K562 (cell line): ENCODE measurements around the gene BCAS1. TPM values are rescaled to one million over a fixed set of nuclear protein-coding genes. Genes with fewer than 3 reads are reported as not detected.

ENCODE experiments used
- C11orf30 ChIP-seq: fragments of 450-650 bp; IDR thresholded peaks from 2 replicates; pipeline ENCODE4 v1.6.1; 2016; ENCODE audit warnings: low read depth, mild to moderate bottlenecking
- CCAR2 ChIP-seq: fragments of 200-400 bp; formaldehyde crosslinking; IDR thresholded peaks from 2 replicates; pipeline ENCODE4 v1.6.1; 2017; ENCODE audit warnings: mild to moderate bottlenecking, low read depth, low read length
- KHSRP ChIP-seq: fragments of 450-650 bp; IDR thresholded peaks from 2 replicates; pipeline ENCODE4 v1.6.1; 2017
- MCM7 ChIP-seq, 2 experiments: fragments of 450-650 bp; IDR thresholded peaks; 2 replicates each; pipeline ENCODE4 v1.6.1; 2016 to 2018
- ZNF23 ChIP-seq: fragments of 250-450 bp; sonication (Bioruptor Pico); IDR thresholded peaks from 2 replicates; pipeline ENCODE4 v1.4.0; 2020; ENCODE audit warnings: mild to moderate bottlenecking
- ZNF707 ChIP-seq: fragments of 250-450 bp; sonication (Bioruptor Pico); conservative IDR thresholded peaks from 2 replicates; pipeline ENCODE4 v1.8.0; 2022; ENCODE audit warnings: inconsistent platforms, mild to moderate bottlenecking, moderate library complexity
- polyA plus RNA-seq, 8 experiments: library from polyadenylated mRNA; depleted of rRNA in 4 of 8; stranded (reverse) in 5 of 8; unstranded in 3 of 8; fragments of >200 nt; fragmentation: Nextera tagmentation in 2 of 8; fragmentation: Illumina TruSeq in 1 of 8; extraction: Ambion mirVana in 2 of 8; extraction: Trizol in 1 of 8; gene quantifications; 2 replicates each; pipeline versions ENCODE4 v1.2.1 to v1.2.3, GENCODE V29; 2011 to 2014; ENCODE audit warnings: inconsistent platforms in 1 of 8, missing spikeins in 1 of 8
- total RNA-seq, 7 experiments: library from RNA; depleted of rRNA in 6 of 7; stranded (reverse); fragments of >200 nt in 6 of 7; fragmentation: Illumina TruSeq in 2 of 7; extraction: Trizol in 2 of 7; gene quantifications; 2 replicates each; pipeline versions ENCODE4 v1.2.1 to v1.2.3, GENCODE V29; 2011 to 2021; ENCODE audit warnings: low replicate concordance in 1 of 7
- TF ChIP-seq, protein P1 (sequence below): fragments of 150-350 bp; conservative IDR thresholded peaks from 2 replicates; pipeline ENCODE4 v1.6.1; 2014; ENCODE audit warnings: low read length
- TF ChIP-seq, protein P2 (sequence below), 3 experiments: fragments of 200-800 bp in 1 of 3; fragments of 250-450 bp in 1 of 3; fragments of 450-650 bp in 1 of 3; sonication (Bioruptor Pico) in 1 of 3; sonication (Bioruptor generic) in 1 of 3; formaldehyde crosslinking in 1 of 3; IDR thresholded peaks; 2 replicates each; pipeline versions ENCODE4 v1.6.1 to v1.8.0; 2016 to 2022; ENCODE audit warnings: mild to moderate bottlenecking in 2 of 3, missing genetic modification characterization in 2 of 3, missing compliant biosample characterization in 1 of 3, moderate library complexity in 1 of 3
- TF ChIP-seq, protein P3 (sequence below): fragments of 250-450 bp; sonication (Bioruptor Pico); IDR thresholded peaks from 2 replicates; pipeline ENCODE4 v1.9.0; 2021; ENCODE audit warnings: mild to moderate bottlenecking, inconsistent platforms
- TF ChIP-seq, protein P4 (sequence below): fragments of 250-450 bp; sonication (Bioruptor Pico); IDR thresholded peaks from 2 replicates; pipeline ENCODE4 v1.4.0; 2020; ENCODE audit warnings: mild to moderate bottlenecking, moderate library complexity
- TF ChIP-seq, protein P5 (sequence below), 2 experiments: fragments of 450-650 bp in 1 of 2; IDR thresholded peaks; 2 replicates each; pipeline ENCODE4 v1.6.1; 2011 to 2017; ENCODE audit warnings: low read depth in 2 of 2, antibody characterized with exemption in 1 of 2, borderline replicate concordance in 1 of 2, low read length in 1 of 2, mild to moderate bottlenecking in 1 of 2, mixed read lengths in 1 of 2; ENCODE audit not compliant: control insufficient read depth in 1 of 2

The BCAS1 gene
- total and polyA plus RNA-seq, 9 of the 15 experiments (the other 6 are each of a cell fraction or from before 2014, with no cell fraction given) = 0.18 to 2.3 (median 0.93) TPM

DNA sequence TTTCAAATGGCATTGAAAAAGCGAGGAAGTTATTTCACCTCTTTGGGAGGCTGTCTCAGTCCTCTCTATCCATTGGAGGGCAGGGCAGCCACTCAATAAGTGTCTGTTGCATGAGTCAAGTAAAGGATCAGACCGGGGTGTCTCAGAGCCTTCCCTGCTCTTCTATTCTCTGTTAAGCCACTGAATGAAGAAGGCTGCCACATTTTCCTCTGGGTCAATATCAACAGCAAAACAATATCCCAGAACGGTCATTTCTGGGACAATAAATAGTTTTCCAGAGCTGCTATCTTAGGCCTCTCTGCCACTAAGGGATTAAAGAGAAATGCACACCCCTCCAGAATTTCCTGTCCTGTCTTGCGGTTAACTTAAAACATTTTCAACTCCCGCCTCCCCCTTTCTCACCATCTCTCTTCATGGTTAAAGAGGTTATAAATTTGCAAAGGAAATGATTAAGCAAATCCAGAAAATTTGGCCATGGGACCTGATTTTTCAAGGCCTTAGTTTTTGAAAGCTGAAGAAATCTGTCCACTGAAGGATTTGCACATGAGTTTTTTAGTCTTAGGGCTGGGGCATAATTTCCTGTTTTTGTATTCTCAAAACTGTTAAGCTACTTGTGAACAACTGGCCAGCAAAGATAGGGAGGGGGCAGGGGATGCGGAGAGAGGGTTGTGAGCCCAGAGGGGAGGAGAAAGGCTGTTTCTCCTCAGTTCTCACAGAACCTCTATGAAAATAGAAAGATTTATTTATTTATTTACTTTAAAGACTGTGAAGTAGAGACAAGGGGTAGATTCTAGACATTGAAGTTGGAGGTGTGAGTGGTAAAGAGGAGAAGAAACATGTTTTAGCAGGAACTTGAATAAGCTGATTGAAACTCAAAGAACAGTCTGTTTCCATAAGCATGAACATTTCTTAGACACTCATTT lies 135.7 kb downstream of the BCAS1 start (continued):
- TF ChIP-seq ZNF23 (CRISPR knock-in tag) (no peak), C11orf30 (0 out of 2 replicates have a peak, but pooled peaks have one; percentile 16), KHSRP (no peak), CCAR2 (no peak), ZNF707 (CRISPR knock-in tag) (no peak), MCM7 (IDR thresholded peaks at IDR 0.05) (no peak)
- TF ChIP-seq, protein P1, sequence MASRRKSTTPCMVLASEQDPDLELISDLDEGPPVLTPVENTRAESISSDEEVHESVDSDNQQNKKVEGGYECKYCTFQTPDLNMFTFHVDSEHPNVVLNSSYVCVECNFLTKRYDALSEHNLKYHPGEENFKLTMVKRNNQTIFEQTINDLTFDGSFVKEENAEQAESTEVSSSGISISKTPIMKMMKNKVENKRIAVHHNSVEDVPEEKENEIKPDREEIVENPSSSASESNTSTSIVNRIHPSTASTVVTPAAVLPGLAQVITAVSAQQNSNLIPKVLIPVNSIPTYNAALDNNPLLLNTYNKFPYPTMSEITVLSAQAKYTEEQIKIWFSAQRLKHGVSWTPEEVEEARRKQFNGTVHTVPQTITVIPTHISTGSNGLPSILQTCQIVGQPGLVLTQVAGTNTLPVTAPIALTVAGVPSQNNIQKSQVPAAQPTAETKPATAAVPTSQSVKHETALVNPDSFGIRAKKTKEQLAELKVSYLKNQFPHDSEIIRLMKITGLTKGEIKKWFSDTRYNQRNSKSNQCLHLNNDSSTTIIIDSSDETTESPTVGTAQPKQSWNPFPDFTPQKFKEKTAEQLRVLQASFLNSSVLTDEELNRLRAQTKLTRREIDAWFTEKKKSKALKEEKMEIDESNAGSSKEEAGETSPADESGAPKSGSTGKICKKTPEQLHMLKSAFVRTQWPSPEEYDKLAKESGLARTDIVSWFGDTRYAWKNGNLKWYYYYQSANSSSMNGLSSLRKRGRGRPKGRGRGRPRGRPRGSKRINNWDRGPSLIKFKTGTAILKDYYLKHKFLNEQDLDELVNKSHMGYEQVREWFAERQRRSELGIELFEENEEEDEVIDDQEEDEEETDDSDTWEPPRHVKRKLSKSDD = no peak
- TF ChIP-seq, protein P2, sequence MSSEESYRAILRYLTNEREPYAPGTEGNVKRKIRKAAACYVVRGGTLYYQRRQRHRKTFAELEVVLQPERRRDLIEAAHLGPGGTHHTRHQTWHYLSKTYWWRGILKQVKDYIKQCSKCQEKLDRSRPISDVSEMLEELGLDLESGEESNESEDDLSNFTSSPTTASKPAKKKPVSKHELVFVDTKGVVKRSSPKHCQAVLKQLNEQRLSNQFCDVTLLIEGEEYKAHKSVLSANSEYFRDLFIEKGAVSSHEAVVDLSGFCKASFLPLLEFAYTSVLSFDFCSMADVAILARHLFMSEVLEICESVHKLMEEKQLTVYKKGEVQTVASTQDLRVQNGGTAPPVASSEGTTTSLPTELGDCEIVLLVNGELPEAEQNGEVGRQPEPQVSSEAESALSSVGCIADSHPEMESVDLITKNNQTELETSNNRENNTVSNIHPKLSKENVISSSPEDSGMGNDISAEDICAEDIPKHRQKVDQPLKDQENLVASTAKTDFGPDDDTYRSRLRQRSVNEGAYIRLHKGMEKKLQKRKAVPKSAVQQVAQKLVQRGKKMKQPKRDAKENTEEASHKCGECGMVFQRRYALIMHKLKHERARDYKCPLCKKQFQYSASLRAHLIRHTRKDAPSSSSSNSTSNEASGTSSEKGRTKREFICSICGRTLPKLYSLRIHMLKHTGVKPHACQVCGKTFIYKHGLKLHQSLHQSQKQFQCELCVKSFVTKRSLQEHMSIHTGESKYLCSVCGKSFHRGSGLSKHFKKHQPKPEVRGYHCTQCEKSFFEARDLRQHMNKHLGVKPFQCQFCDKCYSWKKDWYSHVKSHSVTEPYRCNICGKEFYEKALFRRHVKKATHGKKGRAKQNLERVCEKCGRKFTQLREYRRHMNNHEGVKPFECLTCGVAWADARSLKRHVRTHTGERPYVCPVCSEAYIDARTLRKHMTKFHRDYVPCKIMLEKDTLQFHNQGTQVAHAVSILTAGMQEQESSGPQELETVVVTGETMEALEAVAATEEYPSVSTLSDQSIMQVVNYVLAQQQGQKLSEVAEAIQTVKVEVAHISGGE (CRISPR knock-in tag; IDR thresholded peaks at IDR 0.05) = peak in 1 of 3 experiments; percentile 62; a peak in 2 of 6 replicates
- TF ChIP-seq, protein P3, sequence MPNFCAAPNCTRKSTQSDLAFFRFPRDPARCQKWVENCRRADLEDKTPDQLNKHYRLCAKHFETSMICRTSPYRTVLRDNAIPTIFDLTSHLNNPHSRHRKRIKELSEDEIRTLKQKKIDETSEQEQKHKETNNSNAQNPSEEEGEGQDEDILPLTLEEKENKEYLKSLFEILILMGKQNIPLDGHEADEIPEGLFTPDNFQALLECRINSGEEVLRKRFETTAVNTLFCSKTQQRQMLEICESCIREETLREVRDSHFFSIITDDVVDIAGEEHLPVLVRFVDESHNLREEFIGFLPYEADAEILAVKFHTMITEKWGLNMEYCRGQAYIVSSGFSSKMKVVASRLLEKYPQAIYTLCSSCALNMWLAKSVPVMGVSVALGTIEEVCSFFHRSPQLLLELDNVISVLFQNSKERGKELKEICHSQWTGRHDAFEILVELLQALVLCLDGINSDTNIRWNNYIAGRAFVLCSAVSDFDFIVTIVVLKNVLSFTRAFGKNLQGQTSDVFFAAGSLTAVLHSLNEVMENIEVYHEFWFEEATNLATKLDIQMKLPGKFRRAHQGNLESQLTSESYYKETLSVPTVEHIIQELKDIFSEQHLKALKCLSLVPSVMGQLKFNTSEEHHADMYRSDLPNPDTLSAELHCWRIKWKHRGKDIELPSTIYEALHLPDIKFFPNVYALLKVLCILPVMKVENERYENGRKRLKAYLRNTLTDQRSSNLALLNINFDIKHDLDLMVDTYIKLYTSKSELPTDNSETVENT (CRISPR knock-in tag) = no peak
- TF ChIP-seq, protein P4, sequence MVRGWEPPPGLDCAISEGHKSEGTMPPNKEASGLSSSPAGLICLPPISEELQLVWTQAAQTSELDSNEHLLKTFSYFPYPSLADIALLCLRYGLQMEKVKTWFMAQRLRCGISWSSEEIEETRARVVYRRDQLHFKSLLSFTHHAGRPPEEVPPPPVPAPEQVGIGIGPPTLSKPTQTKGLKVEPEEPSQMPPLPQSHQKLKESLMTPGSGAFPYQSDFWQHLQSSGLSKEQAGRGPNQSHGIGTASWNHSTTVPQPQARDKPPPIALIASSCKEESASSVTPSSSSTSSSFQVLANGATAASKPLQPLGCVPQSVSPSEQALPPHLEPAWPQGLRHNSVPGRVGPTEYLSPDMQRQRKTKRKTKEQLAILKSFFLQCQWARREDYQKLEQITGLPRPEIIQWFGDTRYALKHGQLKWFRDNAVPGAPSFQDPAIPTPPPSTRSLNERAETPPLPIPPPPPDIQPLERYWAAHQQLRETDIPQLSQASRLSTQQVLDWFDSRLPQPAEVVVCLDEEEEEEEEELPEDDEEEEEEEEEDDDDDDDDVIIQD (CRISPR knock-in tag) = no peak
- TF ChIP-seq, protein P5, sequence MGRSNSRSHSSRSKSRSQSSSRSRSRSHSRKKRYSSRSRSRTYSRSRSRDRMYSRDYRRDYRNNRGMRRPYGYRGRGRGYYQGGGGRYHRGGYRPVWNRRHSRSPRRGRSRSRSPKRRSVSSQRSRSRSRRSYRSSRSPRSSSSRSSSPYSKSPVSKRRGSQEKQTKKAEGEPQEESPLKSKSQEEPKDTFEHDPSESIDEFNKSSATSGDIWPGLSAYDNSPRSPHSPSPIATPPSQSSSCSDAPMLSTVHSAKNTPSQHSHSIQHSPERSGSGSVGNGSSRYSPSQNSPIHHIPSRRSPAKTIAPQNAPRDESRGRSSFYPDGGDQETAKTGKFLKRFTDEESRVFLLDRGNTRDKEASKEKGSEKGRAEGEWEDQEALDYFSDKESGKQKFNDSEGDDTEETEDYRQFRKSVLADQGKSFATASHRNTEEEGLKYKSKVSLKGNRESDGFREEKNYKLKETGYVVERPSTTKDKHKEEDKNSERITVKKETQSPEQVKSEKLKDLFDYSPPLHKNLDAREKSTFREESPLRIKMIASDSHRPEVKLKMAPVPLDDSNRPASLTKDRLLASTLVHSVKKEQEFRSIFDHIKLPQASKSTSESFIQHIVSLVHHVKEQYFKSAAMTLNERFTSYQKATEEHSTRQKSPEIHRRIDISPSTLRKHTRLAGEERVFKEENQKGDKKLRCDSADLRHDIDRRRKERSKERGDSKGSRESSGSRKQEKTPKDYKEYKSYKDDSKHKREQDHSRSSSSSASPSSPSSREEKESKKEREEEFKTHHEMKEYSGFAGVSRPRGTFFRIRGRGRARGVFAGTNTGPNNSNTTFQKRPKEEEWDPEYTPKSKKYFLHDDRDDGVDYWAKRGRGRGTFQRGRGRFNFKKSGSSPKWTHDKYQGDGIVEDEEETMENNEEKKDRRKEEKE (IDR thresholded peaks at IDR 0.05; ENCODE audit: borderline replicate concordance in 1 of 2, control insufficient read depth in 1 of 2, low read depth in 2 of 2, low read length in 1 of 2) = 0 out of 4 replicates have a peak, but pooled peaks of 1 of the 2 experiments have one; percentile 38
